ENCODE measurements around the gene CD200.

CD200 gene

DNA sequence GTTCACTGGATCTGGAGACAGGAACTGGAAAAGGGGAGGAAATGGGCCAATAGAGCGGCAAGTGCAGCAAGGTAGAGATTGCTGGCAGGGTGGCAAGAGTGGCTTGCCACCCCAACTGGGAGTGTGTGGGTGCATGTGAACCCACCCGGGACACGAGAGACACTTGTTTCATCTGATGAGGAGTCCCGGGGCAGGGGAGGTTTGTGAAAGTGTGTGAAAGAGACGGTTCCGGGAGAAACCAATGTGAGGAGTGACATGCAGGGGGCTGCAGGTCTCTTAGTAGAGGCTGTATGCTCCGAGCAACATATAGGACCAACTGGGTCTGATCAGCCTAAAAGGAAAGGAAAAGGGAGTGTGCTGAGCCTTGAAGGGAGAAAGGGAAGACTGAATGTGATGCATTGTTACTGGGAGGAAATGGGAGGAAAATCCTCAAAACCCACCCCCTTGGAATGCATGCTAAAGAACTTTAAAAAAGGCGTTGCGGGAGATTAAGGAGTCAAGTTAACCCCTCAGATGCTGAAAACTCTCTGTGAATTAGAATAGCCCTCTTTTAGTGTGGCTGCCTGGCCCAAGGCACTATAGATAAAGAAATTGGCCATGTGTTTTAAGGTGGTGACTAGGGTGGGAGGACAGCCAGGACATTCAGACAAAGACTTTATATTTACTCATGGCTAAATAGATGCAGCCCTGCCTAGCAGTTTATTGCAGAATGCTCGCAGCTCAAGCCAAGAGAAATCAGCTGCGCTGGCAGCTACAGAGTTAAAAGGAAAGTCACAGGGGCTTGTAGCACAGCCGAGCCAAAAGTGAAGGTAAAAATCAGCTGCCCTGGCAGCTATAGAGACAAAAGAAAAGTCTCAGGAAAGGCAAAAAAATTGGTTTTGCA lies 29.8 kb upstream of the CD200 start:
- ChIA-PET POLR2A (ENCODE audit: low non-redundant PET) (no interaction called here), CTCF (interaction anchor here (0.5 kb wide), 1 partner anchor 225 kb away, joined by 3 read pairs; no protein-coding TSS in a partner anchor)
- DNase-seq (ENCODE audit: low spot score): no peak
- H3K27ac ChIP-seq: no peak overlapping the region
- TF ChIP-seq, protein P1, sequence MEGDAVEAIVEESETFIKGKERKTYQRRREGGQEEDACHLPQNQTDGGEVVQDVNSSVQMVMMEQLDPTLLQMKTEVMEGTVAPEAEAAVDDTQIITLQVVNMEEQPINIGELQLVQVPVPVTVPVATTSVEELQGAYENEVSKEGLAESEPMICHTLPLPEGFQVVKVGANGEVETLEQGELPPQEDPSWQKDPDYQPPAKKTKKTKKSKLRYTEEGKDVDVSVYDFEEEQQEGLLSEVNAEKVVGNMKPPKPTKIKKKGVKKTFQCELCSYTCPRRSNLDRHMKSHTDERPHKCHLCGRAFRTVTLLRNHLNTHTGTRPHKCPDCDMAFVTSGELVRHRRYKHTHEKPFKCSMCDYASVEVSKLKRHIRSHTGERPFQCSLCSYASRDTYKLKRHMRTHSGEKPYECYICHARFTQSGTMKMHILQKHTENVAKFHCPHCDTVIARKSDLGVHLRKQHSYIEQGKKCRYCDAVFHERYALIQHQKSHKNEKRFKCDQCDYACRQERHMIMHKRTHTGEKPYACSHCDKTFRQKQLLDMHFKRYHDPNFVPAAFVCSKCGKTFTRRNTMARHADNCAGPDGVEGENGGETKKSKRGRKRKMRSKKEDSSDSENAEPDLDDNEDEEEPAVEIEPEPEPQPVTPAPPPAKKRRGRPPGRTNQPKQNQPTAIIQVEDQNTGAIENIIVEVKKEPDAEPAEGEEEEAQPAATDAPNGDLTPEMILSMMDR (conservative IDR thresholded peaks at IDR 0.05; ENCODE audit: low read depth): no peak

- ChIA-PET CTCF (no interaction called here), POLR2A (ENCODE audit: low non-redundant PET) (no interaction called here)
- TF ChIP-seq, protein P1 (conservative IDR thresholded peaks at IDR 0.05; ENCODE audit: low read depth): no peak
- no peak overlapping the region for H3K27ac ChIP-seq
- DNase-seq (ENCODE audit: low spot score): no peak
These were observed 29.1 kb upstream of the CD200 start for GRCh38 chr3:112303764-112304325.

DNA sequence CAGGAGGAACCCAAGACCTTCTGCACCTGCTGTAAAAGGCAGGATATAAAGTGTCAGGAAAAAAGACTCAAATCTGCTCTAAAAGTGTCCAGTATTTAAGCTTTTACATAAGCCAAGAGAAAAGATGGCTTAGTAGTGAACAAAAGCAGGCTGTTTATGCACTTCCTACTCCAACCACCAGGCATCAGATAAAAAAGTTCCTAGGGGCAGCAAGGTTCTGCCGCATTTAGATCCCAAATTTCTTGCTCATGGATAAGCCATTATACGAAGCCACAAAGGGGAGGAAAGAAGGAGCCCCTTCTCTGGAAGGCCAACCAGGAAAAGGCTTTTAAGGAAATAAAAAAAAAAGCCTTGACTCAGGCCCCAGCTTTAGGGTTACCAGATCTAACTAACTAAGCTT lies 28.3 kb upstream of the CD200 start:
- POLR2A ChIA-PET (ENCODE audit: low non-redundant PET): no interaction called here
- CTCF ChIA-PET: interaction anchor here (0.6 to 1.3 kb wide), 3 partner anchors 11 to 337 kb away, joined by 3 to 6 read pairs (median 3); partner anchors contain the start of gene SLC9C1
- no peak for DNase-seq (ENCODE audit: low spot score)

GRCh38 chr3:112306825-112307224 lies 26.1 kb upstream of the CD200 start:
- POLR2A ChIA-PET (ENCODE audit: low non-redundant PET): no interaction called here
- CTCF ChIA-PET: no interaction called here

More for the DNA sequence above, 28.3 kb upstream of the CD200 start:
- no peak overlapping the region for H3K27ac ChIP-seq
- TF ChIP-seq, protein P1 (conservative IDR thresholded peaks at IDR 0.05; ENCODE audit: low read depth): no peak

GRCh38 chr3:112307557-112307956 lies 25.4 kb upstream of the CD200 start:
- CTCF ChIA-PET: interaction anchor here (1.0 kb wide), 1 partner anchor 14 kb away, joined by 4 read pairs; no protein-coding TSS in a partner anchor

More at GRCh38 chr3:112306825-112307224, 26.1 kb upstream of the CD200 start:
- TF ChIP-seq, protein P1 (conservative IDR thresholded peaks at IDR 0.05; ENCODE audit: low read depth): no peak
- no peak for DNase-seq (ENCODE audit: low spot score)
- H3K27ac ChIP-seq: no peak overlapping the region

More at GRCh38 chr3:112307557-112307956, 25.4 kb upstream of the CD200 start:
- H3K27ac ChIP-seq: no peak overlapping the region
- no peak for DNase-seq (ENCODE audit: low spot score)
- POLR2A ChIA-PET (ENCODE audit: low non-redundant PET): no interaction called here
- TF ChIP-seq, protein P1 (conservative IDR thresholded peaks at IDR 0.05; ENCODE audit: low read depth): no peak

All from RWPE1 (cell line).